Stimulated activated CD8-positive, alpha-beta memory T cell treated with anti-CD3 and anti-CD28 coated beads, Interleukin-4, amount 100 ng/mL, for 4 hours (primary cell): ENCODE measurements around the gene MAN1A2.

Experiments used
- DNase-seq, 2 donors: peaks; one replicate each; pipeline ENCODE4 v3.0.0-alpha.2; 2020; ENCODE audit warnings: low read depth in 2 of 2, low spot score in 1 of 2

Gene MAN1A2

DNA sequence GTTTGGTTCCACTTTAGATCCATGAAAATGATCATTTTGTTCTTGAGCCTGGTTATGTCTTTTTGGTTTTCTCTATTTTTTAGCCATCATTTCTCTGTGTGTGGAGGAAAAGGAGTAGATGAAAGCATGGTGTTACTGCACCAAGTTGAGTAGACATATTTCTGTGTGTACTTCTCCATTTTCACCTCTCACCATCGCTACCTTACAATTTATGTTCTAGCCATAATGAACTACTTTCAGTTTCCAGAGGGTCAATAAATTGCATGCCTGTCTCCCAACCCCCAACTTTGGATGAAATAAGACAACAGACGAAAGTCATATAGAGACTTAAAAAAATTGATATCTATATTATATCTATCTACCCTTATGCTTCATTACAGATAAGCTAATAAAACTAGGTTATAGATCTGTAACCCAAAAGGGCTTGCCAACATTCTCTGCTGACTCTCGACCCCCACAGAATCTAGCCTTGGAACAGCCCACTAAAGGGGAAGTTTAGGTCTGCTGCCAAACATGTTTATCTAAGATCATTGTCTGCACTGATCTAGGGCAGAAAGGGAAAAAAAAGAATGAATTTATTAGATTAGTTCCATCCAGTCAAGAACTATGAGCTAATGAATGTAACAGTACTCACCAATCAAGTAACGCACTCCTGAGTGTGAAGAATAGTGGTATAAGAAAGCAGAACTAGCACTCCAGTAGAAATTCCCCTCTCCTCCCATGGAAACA, 7.5 kb upstream of the MAN1A2 start:
- no peak for DNase-seq

DNA sequence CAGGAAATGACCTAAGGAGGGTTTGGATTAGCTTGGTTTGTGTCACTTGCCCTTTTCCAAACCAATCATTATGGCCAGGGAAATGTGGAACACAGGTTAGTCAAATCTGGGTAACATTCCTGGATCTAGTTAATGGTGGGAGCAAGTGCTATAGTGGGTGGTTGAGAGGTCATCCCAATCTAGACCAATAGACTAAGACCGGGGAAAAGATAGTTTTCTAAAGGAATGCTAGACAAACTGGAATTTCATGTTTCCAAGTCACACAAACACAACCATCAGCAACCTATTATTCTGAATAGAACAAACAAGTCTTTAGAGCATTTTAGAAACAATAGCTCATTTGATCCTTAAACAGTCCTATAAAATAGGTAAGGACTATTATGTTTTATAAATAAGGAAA, 4.3 kb upstream of the MAN1A2 start:
- no peak for DNase-seq

DNA sequence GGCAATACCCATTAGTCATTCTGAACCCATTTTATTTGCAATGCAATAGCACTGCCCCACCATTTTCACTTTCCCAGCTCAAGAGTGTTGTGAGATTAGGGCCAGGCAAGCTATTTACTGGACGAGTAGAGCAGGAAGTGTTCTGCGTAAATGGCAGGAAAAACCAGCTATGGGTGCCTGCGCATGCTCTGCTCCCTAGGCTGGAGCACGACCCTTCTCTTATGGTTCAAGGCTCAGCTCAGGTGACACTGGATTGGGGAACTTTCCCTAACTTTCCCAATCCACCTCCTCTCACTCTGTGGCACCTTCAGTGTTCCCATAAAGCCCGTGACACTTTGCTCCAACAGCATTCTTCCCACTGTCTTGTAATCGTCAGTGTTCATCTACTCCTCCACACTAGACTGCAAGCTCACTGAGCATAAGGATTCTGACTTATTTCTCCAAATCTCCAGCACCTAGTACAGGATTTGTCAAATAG, 3.6 kb upstream of the MAN1A2 start:
- DNase-seq: no peak

DNA sequence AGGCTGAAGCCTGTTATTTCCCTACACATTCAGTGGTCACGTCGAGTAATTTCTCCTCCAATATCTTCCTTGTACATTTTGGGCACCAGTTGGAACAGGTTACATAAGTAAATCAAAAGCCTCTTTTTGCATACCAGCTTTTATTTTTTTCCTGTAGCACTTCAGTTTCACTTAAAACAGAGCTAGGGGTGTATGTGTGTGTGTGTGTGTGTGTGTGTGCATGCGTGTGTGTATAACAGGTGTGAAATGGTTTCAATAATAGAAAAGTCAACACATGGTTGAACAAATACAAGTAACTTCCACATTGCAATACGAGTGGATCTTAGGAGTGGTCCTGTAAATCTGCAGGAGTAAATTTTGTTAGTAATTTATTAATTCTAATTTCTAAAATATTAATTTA, 3.0 kb upstream of the MAN1A2 start:
- DNase-seq: no peak

DNA sequence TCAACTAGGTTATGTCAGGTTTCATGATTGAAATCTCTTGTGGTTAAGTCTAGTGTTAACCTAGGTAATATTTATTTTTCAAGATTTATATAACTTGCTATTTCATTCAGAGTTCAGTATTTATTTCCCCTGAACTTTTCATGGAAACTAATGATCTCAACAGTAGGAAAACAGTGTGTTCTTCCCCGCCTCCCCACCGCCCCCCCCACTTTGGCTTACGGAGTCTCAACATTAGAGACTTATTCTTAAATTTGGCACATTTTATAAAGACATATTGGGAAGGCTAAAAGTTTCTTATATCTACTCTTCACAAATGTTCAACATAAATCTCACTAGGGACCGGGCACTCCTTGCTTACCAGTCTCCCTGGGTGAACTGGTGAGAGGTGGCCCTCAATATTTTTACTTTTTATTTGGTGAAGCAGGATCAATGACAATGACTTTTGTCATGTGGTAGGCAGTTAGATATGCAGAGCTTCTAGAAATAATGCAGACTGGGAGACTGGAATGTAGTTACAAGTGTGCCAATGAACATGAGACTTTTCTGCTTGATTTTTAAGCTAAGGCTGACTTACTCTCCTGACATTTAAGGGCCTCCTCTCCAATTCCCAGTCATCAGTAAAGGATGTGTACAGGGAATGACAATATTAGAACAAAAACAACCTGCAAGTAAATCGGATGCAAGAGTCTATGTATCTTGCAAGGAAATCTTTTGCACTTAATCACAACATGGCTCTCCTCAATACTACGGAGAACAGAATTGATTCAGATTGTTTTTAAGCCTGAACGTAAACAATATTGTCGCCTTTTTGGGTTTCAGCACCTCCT, 1.7 kb upstream of the MAN1A2 start:
- no peak for DNase-seq

DNA sequence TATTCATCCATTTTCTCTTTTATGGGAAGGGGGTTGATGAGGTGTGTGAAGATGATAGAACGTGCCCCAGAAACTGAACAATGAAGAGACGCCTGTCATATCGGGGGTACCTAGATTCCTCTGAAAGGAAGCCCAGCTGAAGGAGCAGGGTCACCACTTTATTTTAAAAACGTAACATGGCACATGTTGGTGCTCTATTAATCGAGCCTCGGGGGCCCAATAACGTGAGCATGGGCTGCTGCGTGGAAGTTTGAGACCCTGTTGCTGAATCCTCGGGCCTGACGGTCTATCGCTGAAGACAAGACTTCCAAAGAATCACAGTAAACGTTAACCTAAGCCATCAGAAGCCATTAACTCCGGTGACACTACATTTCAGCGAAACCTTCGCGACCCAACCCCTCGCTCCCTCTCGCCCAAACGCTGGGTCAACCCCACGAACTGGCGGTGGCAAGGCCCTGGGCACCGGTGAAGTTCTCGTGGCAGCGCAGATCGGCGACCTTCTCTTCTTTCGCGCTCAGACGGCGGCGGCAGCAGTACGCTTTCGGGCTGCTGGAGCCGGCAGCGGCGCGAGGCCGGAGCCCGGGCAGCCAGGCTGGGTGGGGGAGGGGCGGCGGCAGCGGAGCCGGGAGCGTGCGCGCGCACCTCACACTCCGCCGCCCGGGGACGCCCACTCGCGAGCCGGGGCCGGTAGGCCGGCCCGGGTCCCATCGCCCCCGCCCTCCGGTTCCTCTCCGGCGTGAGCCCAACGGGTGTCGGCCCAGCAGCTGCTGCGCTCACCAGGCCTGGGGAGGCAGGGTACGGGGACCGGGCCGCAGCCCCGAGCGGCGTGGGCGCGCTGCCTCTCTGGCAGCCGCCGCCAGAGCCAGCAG, 838 bp upstream of the MAN1A2 start:
- peak; percentile 51 to 69 for DNase-seq

DNA sequence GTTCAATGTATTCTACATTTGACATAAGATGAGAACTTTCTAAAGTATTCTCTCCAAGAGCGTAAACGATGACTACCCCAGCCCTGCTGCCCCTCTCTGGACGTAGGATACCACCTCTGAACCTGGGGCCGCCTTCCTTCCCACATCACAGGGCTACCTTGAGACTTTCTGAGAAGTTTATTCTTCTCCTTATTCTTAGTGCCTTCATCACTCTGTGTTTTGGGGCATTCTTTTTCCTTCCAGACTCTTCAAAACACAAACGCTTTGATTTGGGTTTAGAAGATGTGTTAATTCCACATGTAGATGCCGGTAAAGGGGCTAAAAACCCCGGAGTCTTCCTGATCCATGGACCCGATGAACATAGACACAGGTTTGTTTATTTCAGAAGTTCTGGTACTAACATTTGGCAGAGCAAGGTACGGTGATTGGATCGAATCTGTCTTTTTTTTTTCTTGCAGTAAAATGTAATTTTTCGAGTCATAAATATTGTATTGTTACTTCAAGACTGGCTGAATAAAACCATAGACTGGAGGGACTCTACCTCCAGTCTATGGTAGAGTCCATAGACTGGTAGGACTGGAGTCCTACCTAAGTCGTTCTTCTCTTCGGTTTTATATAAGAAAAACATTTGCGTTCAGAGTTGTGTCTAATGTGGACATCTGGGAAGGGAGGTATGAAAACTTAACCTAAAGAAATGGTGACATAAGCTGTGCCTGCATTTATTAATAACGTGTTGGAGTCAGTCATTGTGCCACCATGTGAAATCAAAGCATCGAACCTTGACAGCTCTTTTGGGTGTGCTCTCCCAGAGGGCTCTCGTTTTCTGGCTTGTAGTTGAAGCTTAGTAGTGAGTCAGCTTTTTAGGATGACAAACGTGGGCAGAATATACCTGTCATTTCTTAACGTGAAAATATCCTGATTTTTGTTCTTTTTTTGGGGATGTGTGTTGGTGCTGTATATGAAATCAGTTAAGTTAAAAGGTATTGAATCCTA, 1.2 kb downstream of the MAN1A2 start:
- DNase-seq: no peak

DNA sequence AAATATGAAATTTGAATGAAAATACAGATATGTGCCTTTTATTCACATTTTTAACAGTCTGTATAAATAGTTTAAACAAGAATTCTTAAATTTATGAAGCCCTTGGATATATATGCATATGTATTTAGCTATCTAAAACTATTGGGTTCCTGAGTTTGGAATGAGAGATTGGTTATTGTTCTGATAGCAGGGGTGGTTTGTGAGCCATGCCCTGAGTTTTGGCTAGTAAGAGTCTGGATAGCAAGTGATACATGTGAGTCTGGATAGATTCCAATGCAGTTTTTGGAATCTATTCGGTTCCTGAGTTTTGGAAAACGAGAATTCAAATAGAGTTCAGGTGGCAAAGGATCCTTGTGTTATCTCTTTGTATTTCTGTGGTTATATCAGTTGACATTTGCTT, 2.8 kb downstream of the MAN1A2 start:
- no peak for DNase-seq

DNA sequence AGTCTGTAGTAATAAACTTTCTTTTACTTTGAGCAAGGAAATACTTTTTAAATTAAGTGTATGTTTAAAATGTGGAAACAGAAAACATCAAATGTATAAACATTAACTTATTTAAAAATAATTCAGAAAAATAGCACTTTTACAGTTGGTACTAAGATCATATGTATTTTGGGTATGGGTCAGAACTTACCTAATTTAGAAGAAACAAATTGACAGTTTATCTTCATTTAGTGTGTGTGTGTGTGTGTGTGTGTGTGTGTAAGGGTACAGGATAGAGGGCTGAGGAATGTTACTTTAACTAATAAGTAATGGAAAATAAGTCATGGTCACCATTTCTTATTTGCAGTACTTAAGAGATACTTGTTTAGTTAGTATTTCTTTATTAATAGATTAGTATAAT, 3.3 kb downstream of the MAN1A2 start:
- no peak for DNase-seq

DNA sequence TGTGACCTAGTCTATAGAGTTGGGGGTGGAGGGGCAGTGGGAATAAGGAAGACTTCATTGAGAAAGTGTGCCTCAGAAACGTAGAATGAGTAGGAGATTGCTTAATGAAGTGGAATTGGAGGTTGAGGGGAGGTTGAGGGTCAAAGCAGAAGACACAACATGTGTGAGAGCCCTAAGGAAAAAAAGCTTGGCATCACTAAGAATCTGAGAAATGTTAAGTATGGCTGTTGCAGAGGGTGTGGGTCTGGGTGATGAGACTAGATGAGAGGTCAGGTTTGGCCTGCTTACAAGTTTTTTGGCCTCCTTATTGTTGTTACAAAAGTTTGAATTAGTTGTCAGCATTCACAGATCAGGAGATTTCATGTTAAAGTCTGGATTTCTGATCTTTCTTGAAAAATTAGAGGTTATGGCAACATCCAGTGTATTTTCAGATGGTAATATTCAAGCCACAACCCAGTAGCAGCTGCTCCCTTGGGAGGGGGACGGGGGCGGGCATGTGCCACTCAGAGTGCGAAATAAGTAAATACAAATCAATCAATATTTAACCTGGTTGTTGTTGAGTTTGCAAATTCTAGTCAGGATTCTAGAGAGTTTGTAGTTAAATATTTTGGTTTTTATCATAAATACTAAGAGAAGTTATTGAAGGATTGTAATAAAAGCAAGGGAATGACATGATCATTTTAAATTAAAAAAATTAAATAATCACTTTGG, 4.3 kb downstream of the MAN1A2 start:
- DNase-seq: no peak

DNA sequence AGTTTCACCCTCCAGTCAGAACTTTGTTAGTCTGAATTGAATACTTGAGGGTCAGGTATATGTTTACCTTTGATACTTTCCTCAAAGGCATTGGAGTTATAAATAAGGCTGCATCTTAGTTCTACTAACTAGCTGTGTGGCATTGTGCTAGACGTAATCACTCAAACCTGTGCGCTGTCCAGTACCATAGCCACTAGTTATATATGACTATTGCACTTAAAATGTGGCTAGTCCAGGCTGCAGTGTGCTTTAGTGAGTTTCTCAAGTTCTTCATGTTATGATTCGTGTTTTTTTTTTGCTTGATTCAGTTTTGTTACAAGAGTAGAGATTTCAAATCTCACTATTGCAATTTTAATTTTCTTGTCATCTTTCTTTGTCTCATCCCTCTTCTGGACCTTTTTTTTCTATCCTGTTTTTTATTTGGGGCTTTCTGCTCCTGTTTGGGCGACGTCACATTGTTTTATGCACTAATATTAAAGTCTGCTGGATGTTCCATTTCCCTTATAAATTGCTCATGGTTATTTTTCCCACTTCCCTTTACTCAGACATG, 5.7 kb downstream of the MAN1A2 start:
- DNase-seq: no peak

DNA sequence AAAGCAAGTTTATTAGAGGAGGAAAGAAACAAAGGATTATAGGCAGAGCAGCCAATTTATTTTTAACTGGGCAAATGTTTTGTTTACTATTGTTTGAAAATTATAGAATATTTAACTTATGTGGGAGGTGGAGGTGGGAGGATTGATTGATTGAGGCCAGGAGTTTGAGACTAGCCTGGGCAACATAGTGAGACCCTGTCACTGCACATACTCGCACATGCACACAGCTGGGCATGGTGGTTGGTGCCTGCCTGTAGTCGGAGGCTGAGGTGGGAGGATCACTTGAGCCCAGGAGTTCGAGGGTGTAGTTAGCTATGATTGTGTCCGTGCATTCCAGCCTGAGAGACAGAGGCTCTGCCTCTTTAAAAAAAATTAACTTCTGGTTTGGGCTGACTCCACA, 6.7 kb downstream of the MAN1A2 start:
- DNase-seq: no peak

DNA sequence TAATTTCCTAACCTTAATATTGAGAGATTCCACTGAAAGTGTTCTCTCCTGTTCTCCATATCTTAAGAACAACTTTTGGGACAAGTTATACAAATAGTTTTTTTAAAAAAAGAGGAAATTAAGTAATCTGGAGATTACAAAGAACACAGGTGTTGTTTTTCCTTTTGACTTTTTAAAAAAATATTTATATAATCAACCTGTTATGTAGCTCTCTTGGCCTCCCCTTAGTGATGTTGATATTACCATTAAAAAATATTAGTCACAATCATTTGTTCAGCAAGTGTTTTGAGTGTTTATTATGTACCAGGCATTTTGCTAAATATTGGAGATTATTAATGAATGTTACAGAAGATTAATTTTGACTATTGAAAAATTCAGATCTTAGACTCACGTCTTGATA, 8.1 kb downstream of the MAN1A2 start:
- no peak for DNase-seq

DNA sequence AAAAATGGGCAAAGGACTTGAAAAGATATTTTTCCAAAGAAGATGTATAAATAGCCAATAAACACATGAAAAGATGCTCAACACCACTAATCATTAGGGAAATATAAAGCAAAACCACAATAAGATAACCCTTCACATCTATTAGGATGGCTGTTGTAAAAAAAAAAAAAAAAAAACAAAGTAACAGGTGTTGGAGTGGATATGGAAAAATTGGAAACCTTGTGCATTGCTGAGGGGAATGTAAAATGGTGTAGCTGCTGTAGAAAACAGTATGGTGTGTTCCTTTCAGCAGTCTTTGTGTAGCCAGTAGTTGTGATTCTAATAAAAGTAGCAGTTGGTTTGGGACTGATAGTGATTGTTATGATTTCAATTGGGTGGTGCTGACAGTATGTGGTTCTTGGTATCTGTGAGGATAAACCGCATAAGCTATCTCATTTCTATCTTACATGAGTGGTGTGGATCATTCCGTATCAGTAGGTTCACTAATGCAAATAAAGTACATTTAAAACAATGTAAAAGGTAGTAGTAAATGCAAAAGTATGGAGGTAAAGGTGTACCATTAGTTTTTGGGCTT, 19.9 kb downstream of the MAN1A2 start:
- DNase-seq: no peak

DNA sequence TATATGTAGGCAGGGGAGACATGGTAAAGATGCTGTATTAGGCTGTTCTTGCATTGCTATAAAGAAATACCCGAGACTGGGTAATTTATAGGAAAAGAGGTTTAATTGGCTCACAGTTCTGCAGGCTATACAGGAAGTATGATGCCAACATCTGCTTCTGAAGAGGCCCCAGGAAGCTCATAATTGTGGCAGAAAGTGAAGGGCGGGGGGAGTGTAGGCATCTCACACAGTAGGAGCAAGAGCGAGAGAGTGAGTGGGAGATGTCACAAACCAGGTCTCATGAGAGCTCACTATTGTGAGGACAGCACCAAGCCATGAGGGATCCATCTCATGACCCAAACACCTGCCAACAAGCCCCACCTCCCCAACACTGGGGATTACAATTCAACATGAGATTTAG, 21.1 kb downstream of the MAN1A2 start:
- no peak for DNase-seq

DNA sequence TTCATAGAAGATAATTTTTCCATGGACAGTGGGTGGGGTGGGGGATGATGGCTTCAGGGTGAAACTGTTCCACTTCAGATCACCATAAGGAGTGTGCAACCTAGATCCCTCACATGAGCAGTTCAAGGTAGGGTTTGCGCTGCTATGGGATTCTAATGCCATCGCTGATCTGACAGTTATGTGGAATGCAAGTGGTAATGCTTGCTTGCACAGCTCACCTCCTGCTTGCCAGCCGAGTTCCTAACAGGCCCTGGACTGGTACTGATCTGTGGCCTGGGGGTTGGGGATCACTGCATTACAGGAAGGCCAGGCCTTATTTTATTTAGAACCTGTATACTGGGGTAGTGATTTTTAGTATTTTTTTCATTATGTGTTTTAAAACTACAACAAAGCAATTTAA, 22.0 kb downstream of the MAN1A2 start:
- no peak for DNase-seq

DNA sequence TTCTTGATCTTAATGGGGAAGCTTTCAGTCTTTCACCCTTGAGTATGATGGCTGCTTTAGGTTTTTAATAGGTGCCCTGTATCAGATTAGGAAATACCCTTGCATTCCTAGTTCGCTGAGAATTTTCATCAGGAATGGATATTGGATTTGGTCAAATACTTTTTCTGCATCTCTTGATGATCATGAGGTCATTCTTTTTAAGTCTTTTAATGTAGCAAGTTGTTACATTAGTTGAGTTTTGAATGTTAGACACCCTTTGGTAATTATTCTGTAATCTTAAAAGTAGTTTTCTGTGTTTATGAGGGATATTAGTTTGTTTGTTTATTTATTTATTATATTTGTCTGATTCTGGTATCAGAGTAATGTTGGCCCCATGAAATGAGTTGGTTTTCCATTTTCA, 22.5 kb downstream of the MAN1A2 start:
- no peak for DNase-seq

DNA sequence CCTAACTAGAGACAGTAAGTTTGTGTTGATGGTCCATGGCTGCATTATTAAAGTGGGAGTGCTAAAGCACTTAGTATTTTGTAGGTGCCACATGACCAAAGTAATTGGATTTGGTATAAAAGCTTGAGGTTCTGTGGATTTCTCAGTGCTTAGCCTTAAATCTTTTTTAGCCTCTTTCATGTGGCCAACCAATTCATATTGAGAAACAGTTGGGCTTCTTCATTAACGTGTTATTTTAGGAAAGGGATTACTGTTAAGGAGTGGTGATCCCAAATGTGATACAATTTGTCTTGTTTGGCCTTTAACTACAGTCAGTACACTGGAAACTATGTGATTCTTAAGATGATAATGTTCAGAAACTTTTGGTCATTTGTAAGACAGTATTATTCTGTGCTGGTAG, 25.5 kb downstream of the MAN1A2 start:
- no peak for DNase-seq

DNA sequence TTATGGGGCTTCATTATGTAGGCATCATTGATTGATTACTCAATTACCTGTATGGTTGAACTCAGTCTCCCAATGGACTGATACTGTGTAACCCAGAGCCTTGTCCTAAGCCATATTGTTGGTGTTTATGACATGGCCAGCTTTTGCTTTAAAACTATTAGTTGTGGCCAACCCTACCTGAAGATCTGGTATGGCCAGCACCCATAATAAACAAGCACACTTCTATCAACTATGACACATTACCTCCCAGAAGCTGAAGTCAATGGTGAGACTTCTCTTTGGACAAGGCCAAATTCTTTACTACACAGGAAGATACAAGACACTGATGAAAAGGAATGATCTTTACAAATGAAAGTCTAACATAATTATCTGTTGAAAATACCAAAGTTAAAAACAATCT, 28.8 kb downstream of the MAN1A2 start:
- DNase-seq: no peak
